KBM-7 (cell line): ENCODE data around the gene ELP2.

Experiments
- DNase-seq: peaks from one replicate; pipeline ENCODE4 v3.0.0-alpha.2; 2015
- in situ Hi-C: fragments of 300-500 bp; cut with MboI; formaldehyde crosslinking; loops from 2 replicates; pipeline ENCODE4 v1.14.3; 2020; ENCODE audit warnings: low sequenced_read_pairs, low pct_unique_long_range_greater_than_20kb, mixed read lengths

The ELP2 gene

GRCh38 chr18:36185157-36185556, 55.5 kb downstream of the ELP2 start:
- in situ Hi-C loops: no loop called here
- no peak for DNase-seq

GRCh38 chr18:36185901-36186460, 56.3 kb downstream of the ELP2 start:
- in situ Hi-C loops: no loop called here
- no peak for DNase-seq

- peak; percentile 37 for DNase-seq
- in situ Hi-C loops: no loop called here
Observed at GRCh38 chr18:36186461-36187192, 56.9 kb downstream of the ELP2 start.

- in situ Hi-C loops: no loop called here
- DNase-seq: peak; percentile 60
Observed at GRCh38 chr18:36187193-36187825, 57.6 kb downstream of the ELP2 start, which contains the start of gene MOCOS. Gene MOCOS (plus strand): TSS chr18:36187497. CDS start chr18:36187540, 43 bp downstream.

- in situ Hi-C loops: no loop called here
- no peak for DNase-seq
Observed at GRCh38 chr18:36187826-36188721, 58.4 kb downstream of the ELP2 start.

GRCh38 chr18:36188916-36189315, 59.2 kb downstream of the ELP2 start:
- no peak for DNase-seq
- in situ Hi-C loops: no loop called here

- in situ Hi-C loops: no loop called here
- no peak for DNase-seq
Observed at GRCh38 chr18:36189486-36189885, 59.8 kb downstream of the ELP2 start.

- in situ Hi-C loops: no loop called here
- DNase-seq: no peak
Observed at GRCh38 chr18:36191286-36191685, 61.6 kb downstream of the ELP2 start.

GRCh38 chr18:36191711-36192110, 62.0 kb downstream of the ELP2 start:
- in situ Hi-C loops: no loop called here
- no peak for DNase-seq

GRCh38 chr18:36194600-36195315, 65.1 kb downstream of the ELP2 start:
- no peak for DNase-seq
- in situ Hi-C loops: no loop called here

- in situ Hi-C loops: no loop called here
- DNase-seq: no peak
Observed at GRCh38 chr18:36195427-36196122, 65.9 kb downstream of the ELP2 start.

GRCh38 chr18:36196238-36196995, 66.7 kb downstream of the ELP2 start:
- DNase-seq: no peak
- in situ Hi-C loops: no loop called here

GRCh38 chr18:36197511-36198166, 67.9 kb downstream of the ELP2 start:
- DNase-seq: no peak
- in situ Hi-C loops: no loop called here

- in situ Hi-C loops: no loop called here
- DNase-seq: no peak
Observed at GRCh38 chr18:36199691-36200295, 70.1 kb downstream of the ELP2 start.

GRCh38 chr18:36200354-36200771, 70.7 kb downstream of the ELP2 start:
- in situ Hi-C loops: no loop called here
- no peak for DNase-seq

- DNase-seq: no peak
- in situ Hi-C loops: no loop called here
Observed at GRCh38 chr18:36201765-36202164, 72.1 kb downstream of the ELP2 start.

GRCh38 chr18:36203360-36203895, 73.7 kb downstream of the ELP2 start:
- no peak for DNase-seq
- in situ Hi-C loops: no loop called here
